GM19035 (cell line): ENCODE measurements around the gene GPSM3.

ENCODE experiments used
- ATAC-seq: cut with Tn5 transposase; IDR thresholded peaks from one replicate; pipeline ENCODE4 v1.9.1; 2021; ENCODE audit not compliant: unreplicated experiment

Gene GPSM3

GRCh38 chr6:32175711-32176475, 16.6 kb downstream of the GPSM3 start, which contains the start of gene AGPAT1:
AGPAT1 (minus strand) TSS chr6:32176084; CDS start chr6:32171496, 4,588 bp downstream.
- peak; percentile 40 for ATAC-seq

DNA sequence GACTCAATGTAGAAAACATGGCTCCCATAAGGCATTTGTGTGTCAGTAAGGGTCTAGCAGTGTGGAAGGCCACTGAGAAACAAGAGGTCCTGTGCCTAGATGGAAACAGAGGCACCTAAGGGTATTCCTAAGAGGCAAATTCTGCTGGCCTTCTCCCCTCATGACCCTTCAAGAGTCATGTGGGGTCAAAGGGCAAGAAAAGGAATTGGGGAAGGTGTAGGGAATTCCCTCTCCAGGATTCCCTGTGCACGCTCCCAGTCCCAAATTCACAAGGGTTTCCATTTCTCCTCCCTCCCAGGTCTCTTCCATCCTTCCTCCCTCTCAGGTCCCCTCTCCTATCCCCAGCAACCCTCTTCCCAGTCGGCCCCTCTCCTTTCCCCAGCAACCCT, 17.1 kb downstream of the GPSM3 start:
- no peak for ATAC-seq

GRCh38 chr6:32174416-32174815, 18.0 kb downstream of the GPSM3 start:
- no peak for ATAC-seq

DNA sequence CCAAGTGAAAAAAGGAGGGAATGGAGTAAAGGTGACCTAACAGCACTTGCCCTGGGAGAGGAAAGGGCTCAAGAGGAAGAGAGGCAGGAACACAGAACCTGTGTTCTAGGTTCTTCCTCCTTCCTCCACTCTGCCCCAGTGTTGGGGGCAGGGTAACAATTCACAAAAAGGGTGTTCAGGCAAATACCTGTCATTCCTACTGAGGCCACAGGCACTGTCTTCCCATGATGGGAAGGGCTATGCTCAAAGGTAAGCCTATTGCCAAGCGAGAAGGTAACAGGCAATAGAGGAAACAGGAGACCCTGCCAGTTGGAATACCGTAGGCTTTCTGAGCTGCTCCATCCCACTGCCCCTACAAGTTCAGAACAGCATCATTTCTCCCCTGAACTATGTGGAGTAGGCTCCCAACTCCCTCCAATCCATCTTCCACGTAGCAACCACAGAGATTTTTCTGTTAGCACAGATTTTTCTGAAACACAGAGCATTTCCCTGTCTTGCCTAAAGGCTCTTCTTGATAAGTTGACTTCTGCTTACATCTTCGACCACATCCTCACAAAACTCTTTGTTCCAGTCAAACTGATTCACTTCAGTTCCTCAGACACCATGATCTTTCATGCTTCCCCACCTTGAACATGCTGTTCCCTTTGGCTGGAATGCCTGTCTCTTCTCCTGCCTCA, 19.3 kb downstream of the GPSM3 start:
- no peak for ATAC-seq

GRCh38 chr6:32171234-32171633, 21.2 kb downstream of the GPSM3 start:
- ATAC-seq: no peak

DNA sequence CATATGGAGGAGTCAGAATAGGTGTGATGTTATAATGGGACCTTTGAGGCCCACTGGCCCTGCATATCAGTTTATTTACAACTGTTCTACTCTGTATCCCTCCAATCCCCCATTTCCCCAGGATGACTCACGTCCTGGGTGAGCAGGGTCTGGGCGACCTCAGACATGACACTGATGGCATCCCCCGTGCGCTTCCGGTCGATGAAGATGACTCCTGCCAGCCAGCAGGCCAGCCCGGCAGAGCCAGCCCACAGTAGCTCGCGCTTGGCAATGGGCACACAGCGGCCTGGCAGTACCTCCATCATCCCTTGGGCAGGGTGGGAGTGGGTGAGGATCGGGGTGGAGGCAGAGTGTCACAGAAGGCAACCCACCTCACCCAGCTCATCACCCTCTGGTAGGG, 22.1 kb downstream of the GPSM3 start:
- no peak for ATAC-seq

GRCh38 chr6:32168807-32169591, 23.4 kb downstream of the GPSM3 start:
- no peak for ATAC-seq

DNA sequence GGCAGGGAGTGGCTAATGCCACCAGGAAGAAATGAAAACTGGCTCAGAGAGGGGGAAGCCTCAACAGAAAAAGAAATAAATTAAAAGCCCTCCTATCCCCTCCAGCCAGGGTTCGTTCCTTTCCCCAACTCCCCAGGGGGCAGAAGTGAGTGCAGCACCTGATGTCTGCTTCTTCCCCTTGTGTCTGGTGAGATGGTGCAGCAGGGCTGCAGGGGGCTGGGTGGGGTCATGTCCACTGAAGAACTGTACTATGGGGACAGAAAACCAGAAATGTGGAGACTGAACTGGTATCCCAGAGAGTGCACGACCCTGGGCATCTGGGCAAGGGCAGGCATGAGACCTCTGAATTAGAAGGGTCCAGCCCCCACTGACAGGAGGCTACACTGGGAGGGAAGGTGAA, 24.1 kb downstream of the GPSM3 start:
- no peak for ATAC-seq

- ATAC-seq: no peak
Observed at GRCh38 chr6:32167761-32168262, 24.6 kb downstream of the GPSM3 start.

DNA sequence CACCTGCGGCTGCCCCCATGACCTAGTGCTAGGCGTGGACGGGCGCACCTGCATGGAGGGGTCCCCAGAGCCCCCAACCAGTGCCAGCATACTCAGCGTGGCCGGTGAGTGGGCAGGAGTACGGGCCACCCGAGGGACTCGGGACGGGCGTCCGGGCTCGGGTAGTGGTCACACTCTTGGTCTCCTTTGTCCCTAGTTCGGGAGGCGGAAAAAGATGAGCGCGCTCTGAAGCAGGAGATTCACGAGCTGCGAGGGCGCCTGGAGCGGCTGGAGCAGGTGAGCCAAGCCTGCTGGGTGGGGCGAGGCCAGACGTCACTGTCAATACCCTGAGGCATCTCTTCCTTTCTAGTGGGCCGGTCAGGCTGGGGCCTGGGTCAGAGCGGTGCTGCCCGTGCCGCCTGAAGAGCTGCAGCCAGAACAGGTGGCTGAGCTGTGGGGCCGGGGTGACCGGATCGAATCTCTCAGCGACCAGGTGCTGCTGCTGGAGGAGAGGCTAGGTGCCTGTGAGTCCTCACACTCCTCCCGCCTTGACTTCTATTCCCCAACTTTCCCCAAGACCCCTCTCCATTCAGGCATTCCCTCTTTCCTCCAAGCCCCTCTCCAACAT, 25.2 kb downstream of the GPSM3 start:
- no peak for ATAC-seq

- no peak for ATAC-seq
Observed at GRCh38 chr6:32166411-32167061, 25.9 kb downstream of the GPSM3 start.

- ATAC-seq: no peak
Observed at GRCh38 chr6:32164295-32164694, 28.1 kb downstream of the GPSM3 start, which contains the start of gene EGFL8. EGFL8 (plus strand) TSS chr6:32164595; CDS start chr6:32166166, 1,571 bp downstream.

DNA sequence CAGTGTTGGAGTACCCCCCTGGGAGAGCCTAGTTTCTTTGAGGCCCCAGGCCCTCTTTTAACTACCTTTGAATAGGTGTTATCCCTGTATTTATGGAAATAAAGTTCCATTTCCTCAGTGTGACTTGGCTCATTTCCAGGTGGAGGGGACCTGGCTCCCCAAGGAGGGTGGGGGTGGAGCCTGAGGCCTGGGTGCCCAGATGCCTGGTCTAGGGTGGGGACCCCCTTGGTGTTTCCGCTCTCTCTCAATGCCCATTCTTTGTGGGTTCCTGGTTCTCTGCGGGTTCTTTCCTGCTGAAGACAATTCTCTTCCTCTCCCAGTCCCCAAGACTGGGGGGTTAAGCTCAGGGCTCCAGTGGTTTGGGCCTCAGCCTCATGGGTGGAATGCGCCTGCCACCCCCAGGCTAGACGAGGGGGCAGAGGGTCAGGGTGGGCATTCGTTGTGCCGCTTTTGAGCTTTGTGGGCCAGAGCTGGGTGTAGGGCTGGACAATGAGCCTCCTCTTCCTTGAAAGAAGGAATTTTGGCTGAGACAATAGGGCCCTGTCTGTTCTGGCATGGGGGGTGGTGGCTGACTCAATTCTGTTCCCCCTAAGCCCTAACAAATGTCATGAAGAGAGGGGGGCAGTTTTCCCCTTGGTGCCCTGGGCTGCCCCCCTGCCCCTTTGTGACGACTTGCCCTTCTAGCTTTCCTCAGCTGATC, 28.7 kb downstream of the GPSM3 start:
- no peak for ATAC-seq

DNA sequence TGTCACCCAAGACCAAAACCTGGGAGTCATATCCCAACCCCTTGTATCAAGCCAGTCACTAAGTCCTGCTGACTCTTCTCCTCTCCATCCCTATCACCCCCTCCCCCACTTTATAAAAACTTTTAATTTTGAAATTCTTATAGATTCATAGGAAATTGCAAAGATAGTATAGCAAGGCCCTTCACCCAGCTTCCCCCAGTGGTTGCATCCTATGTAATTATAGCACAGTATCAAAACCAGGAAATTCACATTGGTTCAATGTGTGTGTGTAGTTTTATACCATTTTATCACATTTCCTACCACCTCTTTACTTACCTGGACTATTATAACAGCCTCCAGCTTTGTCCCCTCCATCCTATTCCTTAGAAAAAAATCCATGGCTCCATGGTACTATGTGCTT, 34.4 kb downstream of the GPSM3 start:
- no peak for ATAC-seq

DNA sequence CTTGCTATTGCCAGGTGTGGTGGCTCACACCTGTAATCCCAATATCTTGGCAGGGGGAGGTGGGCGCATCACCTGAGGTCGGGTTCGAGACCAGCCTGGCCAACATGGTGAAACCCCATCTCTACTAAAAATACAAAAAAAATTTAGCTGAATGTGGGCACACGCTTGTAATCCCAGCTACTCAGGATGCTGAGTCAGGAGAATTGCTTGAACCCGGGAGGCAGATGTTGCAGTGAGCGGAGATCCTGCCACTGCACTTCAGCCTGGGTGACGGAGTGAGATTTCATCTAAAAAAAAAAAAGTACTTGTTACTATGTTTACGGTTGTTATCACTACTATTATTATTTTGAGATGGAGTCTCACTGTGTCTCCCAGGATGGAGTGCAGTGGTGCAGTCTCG, 35.6 kb downstream of the GPSM3 start:
- ATAC-seq: no peak

DNA sequence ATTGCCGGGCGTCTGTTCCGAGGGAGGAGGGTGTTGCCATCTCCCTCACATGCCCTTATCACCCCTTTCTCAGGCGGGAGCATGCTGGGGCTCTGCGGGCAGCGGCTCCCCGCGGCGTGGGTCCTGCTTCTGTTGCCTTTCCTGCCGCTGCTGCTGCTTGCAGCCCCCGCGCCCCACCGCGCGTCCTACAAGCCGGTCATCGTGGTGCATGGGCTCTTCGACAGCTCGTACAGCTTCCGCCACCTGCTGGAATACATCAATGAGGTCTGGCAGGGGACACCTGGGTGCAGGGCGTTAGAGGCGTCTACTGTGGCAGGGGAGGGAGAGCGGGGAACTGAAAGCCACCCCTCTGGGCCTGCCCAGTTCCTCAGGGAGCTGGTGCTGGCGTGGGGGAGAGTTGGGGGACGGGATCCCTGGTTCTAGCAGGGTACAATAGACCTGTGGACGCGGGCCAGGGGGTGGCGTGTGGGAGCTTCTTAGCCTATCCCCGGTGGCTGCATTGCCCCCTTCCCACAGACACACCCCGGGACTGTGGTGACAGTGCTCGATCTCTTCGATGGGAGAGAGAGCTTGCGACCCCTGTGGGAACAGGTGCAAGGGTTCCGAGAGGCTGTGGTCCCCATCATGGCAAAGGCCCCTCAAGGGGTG, 37.8 kb downstream of the GPSM3 start:
- no peak for ATAC-seq

DNA sequence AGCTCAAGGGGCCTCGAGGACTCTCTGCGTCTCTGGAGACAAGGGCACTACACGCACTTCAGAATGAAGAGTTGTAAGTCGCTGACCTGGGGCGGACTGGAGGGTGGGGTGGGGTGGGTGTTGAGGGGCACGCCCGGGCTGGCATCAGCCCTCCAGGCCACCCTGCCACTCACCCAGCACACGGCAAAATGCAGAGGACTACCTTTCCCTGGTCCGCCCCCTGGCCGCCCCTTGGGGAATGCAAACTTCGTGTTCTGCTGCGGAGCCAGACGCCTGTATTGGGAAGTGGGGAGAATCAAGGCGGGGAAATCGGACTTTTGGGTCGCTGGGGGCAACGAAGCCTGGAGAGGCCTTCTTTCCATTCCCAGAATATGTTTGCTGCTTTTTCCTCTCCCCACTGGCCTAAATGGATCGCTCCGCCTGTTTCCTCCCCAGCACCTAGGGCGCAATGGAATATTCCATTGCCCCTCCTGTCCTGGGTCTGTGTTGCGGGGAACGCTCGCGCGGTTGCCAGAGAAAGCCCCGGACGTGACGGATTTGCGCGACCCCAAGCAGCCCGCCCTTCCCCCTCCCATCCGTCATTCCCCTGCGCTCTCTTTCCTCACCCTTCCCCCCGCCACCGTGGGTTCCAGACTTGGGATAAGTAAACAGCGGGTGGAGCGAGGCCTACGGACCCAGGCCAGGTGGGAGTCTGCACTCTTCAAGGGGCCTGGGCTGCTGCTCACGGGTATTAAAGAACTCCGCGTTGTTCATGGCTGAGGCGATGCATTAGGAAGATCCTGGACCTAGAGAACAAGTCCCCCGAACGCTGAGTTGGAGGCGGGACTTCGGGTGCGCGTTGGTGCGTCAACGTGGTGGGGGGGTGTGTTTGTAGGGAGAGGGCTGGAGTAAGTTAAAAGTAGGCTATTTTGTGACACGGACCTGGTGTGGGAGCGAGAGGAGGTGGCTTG, 38.6 kb downstream of the GPSM3 start, which contains the start of gene PPT2:
PPT2 (plus strand) TSS at position 578 of the 950 bp plus-strand sequence. CDS start 454 bp downstream, outside the sequence.
- ATAC-seq: no peak
